ENCODE data around the gene KLF1.

Gene KLF1

GRCh38 chr19:12872941-12873890, 13.8 kb downstream of the KLF1 start:
- no peak overlapping the region for H2BK5ac ChIP-seq (ENCODE audit: low read depth, low read length, poor library complexity)
- H3K23ac ChIP-seq (ENCODE audit: low read length) = no peak overlapping the region
- no peak overlapping the region for H3K27ac ChIP-seq (ENCODE audit: low read depth, low read length)
- H3K36me3 ChIP-seq (ENCODE audit: control insufficient read depth in 1 of 2, insufficient read depth in 2 of 2, low read length in 2 of 2) = peaks cover 7 to 11% of the 10 kb centered on the region in 2 experiments
- H3K4ac ChIP-seq (ENCODE audit: low read depth, low read length) = no peak overlapping the region
- H3K79me1 ChIP-seq (ENCODE audit: low read length) = no peaks in the 10 kb centered on the region
- H3K9ac ChIP-seq (ENCODE audit: low read length) = no peak overlapping the region
- H2AFZ ChIP-seq (ENCODE audit: insufficient read depth, low read length, poor library complexity) = no peak overlapping the region
- no peaks in the 10 kb centered on the region for H3K4me1 ChIP-seq (ENCODE audit: control insufficient read depth in 1 of 2, insufficient read depth in 2 of 2, low read length in 2 of 2)
- H3K79me2 ChIP-seq (ENCODE audit: control insufficient read depth, insufficient read depth, low read length, poor library complexity) = no peaks in the 10 kb centered on the region
- H3K14ac ChIP-seq (ENCODE audit: low read length) = no peak overlapping the region
- no peak overlapping the region for H4K12ac ChIP-seq (ENCODE audit: low read depth, low read length)
- H3K4me2 ChIP-seq (ENCODE audit: low read length) = no peak overlapping the region
- H2BK12ac ChIP-seq (ENCODE audit: low read length) = no peak overlapping the region
- DNase-seq = peak; percentile 97
- H3K4me3 ChIP-seq (ENCODE audit: low read depth, low read length) = peak overlapping the region; percentile 1
- H3K27me3 ChIP-seq (ENCODE audit: insufficient read depth, low read length) = no peaks in the 10 kb centered on the region
- no CpG with 5 or more reads among the region's 70 CpGs for WGBS (ENCODE audit: extremely low coverage, insufficient coverage, insufficient read length)
- no peak overlapping the region for H4K91ac ChIP-seq (ENCODE audit: low read depth, low read length)
- H2BK120ac ChIP-seq (ENCODE audit: insufficient read depth, low read length, poor library complexity) = no peak overlapping the region
- H3K18ac ChIP-seq (ENCODE audit: low read length) = no peak overlapping the region
- no peak overlapping the region for H4K8ac ChIP-seq (ENCODE audit: low read depth, low read length)
- peaks cover 15% of the 10 kb centered on the region for H3K9me3 ChIP-seq (ENCODE audit: insufficient read depth, low read depth, low read length)
- no peak overlapping the region for H2AK5ac ChIP-seq (ENCODE audit: low read length)

DNA sequence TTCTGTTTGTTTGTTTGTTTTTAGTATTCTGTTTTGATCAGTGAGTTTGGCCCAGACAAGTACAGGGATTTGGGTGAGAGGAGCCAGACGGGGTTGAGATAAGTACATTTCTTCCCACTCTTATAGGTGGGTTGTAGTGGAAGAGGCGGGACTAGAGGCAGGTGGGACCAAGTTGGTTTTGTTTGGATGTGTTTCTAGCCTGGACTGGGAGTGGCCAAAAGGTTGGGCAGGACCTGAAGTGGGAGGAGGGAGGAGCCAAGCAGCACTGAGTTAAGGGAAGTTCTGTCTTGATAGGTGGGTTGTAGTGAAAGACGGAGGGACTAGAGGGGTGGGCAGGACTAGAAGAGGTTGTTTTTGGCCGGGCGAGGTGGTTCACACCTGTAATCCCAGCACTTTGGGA, 14.7 kb downstream of the KLF1 start:
- Histone ChIP-seq H2BK120ac (ENCODE audit: insufficient read depth, low read length, poor library complexity) (no peak overlapping the region), H3K79me1 (ENCODE audit: low read length) (no peaks in the 10 kb centered on the region), H4K12ac (ENCODE audit: low read depth, low read length) (no peak overlapping the region), H2BK5ac (ENCODE audit: low read depth, low read length, poor library complexity) (no peak overlapping the region), H3K4me3 (ENCODE audit: low read depth, low read length) (peak overlapping the region; percentile 10), H4K91ac (ENCODE audit: low read depth, low read length) (no peak overlapping the region), H2BK12ac (ENCODE audit: low read length) (no peak overlapping the region), H3K4me1 (ENCODE audit: control insufficient read depth in 1 of 2, insufficient read depth in 2 of 2, low read length in 2 of 2) (peaks cover 0 to 2% of the 10 kb centered on the region in 2 experiments), H3K9me3 (ENCODE audit: insufficient read depth, low read depth, low read length) (peaks cover 15% of the 10 kb centered on the region), H4K8ac (ENCODE audit: low read depth, low read length) (no peak overlapping the region), H3K27me3 (ENCODE audit: insufficient read depth, low read length) (no peaks in the 10 kb centered on the region), H3K4me2 (ENCODE audit: low read length) (no peak overlapping the region), H3K4ac (ENCODE audit: low read depth, low read length) (no peak overlapping the region), H3K79me2 (ENCODE audit: control insufficient read depth, insufficient read depth, low read length, poor library complexity) (no peaks in the 10 kb centered on the region), H3K36me3 (ENCODE audit: control insufficient read depth in 1 of 2, insufficient read depth in 2 of 2, low read length in 2 of 2) (peaks cover 5 to 10% of the 10 kb centered on the region in 2 experiments), H2AK5ac (ENCODE audit: low read length) (no peak overlapping the region), H3K18ac (ENCODE audit: low read length) (no peak overlapping the region), H3K14ac (ENCODE audit: low read length) (no peak overlapping the region), H3K9ac (ENCODE audit: low read length) (no peak overlapping the region), H3K23ac (ENCODE audit: low read length) (no peak overlapping the region), H3K27ac (ENCODE audit: low read depth, low read length) (no peak overlapping the region), H2AFZ (ENCODE audit: insufficient read depth, low read length, poor library complexity) (no peak overlapping the region)
- WGBS (ENCODE audit: extremely low coverage, insufficient coverage, insufficient read length) = no CpG with 5 or more reads among the region's 5 CpGs
- DNase-seq = peak in 1 of 2 donors; percentile 30

DNA sequence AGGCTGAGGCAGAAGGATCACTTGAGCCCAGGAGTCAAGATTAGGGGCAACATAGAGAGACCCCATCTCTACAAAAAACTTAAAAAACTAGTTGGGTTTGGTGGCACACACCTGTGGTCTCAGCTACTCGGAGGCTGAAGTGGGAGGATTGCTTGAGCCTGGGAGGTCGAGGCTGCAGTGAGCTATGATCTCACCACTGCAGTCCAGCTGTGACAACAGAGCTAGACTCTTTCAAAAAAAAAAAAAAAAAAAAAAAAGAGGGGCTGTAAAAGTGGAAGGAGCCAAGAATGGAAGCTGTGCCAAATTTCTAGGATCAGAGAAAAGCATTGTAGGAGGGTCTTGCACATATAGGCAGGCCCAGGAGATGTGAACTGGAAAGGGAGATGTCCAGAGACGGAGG, 15.3 kb downstream of the KLF1 start:
- WGBS (ENCODE audit: extremely low coverage, insufficient coverage, insufficient read length) = no CpG with 5 or more reads among the region's 3 CpGs

GRCh38 chr19:12868540-12869112, 18.4 kb downstream of the KLF1 start:
- Histone ChIP-seq H2BK5ac (ENCODE audit: low read depth, low read length, poor library complexity) (no peak overlapping the region), H3K36me3 (ENCODE audit: control insufficient read depth in 1 of 2, insufficient read depth in 2 of 2, low read length in 2 of 2) (peaks cover 3 to 6% of the 10 kb centered on the region in 2 experiments), H2BK120ac (ENCODE audit: insufficient read depth, low read length, poor library complexity) (no peak overlapping the region), H3K79me2 (ENCODE audit: control insufficient read depth, insufficient read depth, low read length, poor library complexity) (no peaks in the 10 kb centered on the region), H4K12ac (ENCODE audit: low read depth, low read length) (no peak overlapping the region), H3K9me3 (ENCODE audit: insufficient read depth, low read depth, low read length) (peaks cover 13% of the 10 kb centered on the region), H3K14ac (ENCODE audit: low read length) (no peak overlapping the region), H3K4ac (ENCODE audit: low read depth, low read length) (no peak overlapping the region), H3K79me1 (ENCODE audit: low read length) (no peaks in the 10 kb centered on the region), H3K4me2 (ENCODE audit: low read length) (no peak overlapping the region), H3K18ac (ENCODE audit: low read length) (no peak overlapping the region), H3K4me1 (ENCODE audit: control insufficient read depth in 1 of 2, insufficient read depth in 2 of 2, low read length in 2 of 2) (peaks cover 4 to 5% of the 10 kb centered on the region in 2 experiments), H3K27ac (ENCODE audit: low read depth, low read length) (no peak overlapping the region), H2BK12ac (ENCODE audit: low read length) (no peak overlapping the region), H2AFZ (ENCODE audit: insufficient read depth, low read length, poor library complexity) (no peak overlapping the region), H4K91ac (ENCODE audit: low read depth, low read length) (no peak overlapping the region), H4K8ac (ENCODE audit: low read depth, low read length) (no peak overlapping the region), H3K9ac (ENCODE audit: low read length) (no peak overlapping the region), H3K23ac (ENCODE audit: low read length) (no peak overlapping the region), H3K27me3 (ENCODE audit: insufficient read depth, low read length) (no peaks in the 10 kb centered on the region), H2AK5ac (ENCODE audit: low read length) (no peak overlapping the region), H3K4me3 (ENCODE audit: low read depth, low read length) (no peak overlapping the region)
- no CpG with 5 or more reads among the region's 10 CpGs for WGBS (ENCODE audit: extremely low coverage, insufficient coverage, insufficient read length)
- no peak for DNase-seq

More for the DNA sequence above, 15.3 kb downstream of the KLF1 start:
- Histone ChIP-seq H3K36me3 (ENCODE audit: control insufficient read depth in 1 of 2, insufficient read depth in 2 of 2, low read length in 2 of 2) (peaks cover 5 to 10% of the 10 kb centered on the region in 2 experiments), H2AFZ (ENCODE audit: insufficient read depth, low read length, poor library complexity) (no peak overlapping the region), H3K9ac (ENCODE audit: low read length) (no peak overlapping the region), H4K8ac (ENCODE audit: low read depth, low read length) (no peak overlapping the region), H2AK5ac (ENCODE audit: low read length) (no peak overlapping the region), H4K91ac (ENCODE audit: low read depth, low read length) (no peak overlapping the region), H3K4me1 (ENCODE audit: control insufficient read depth in 1 of 2, insufficient read depth in 2 of 2, low read length in 2 of 2) (peaks cover 0 to 5% of the 10 kb centered on the region in 2 experiments), H3K9me3 (ENCODE audit: insufficient read depth, low read depth, low read length) (peaks cover 15% of the 10 kb centered on the region), H3K14ac (ENCODE audit: low read length) (no peak overlapping the region), H3K23ac (ENCODE audit: low read length) (no peak overlapping the region), H2BK120ac (ENCODE audit: insufficient read depth, low read length, poor library complexity) (no peak overlapping the region), H2BK5ac (ENCODE audit: low read depth, low read length, poor library complexity) (no peak overlapping the region), H3K4ac (ENCODE audit: low read depth, low read length) (no peak overlapping the region), H3K4me2 (ENCODE audit: low read length) (no peak overlapping the region), H3K79me2 (ENCODE audit: control insufficient read depth, insufficient read depth, low read length, poor library complexity) (no peaks in the 10 kb centered on the region), H3K4me3 (ENCODE audit: low read depth, low read length) (no peak overlapping the region), H3K79me1 (ENCODE audit: low read length) (no peaks in the 10 kb centered on the region), H3K27ac (ENCODE audit: low read depth, low read length) (no peak overlapping the region), H3K18ac (ENCODE audit: low read length) (no peak overlapping the region), H2BK12ac (ENCODE audit: low read length) (no peak overlapping the region), H4K12ac (ENCODE audit: low read depth, low read length) (no peak overlapping the region), H3K27me3 (ENCODE audit: insufficient read depth, low read length) (no peaks in the 10 kb centered on the region)
- DNase-seq = no peak
